Measurements from ENCODE around the gene SCYL1.

Gene SCYL1

DNA sequence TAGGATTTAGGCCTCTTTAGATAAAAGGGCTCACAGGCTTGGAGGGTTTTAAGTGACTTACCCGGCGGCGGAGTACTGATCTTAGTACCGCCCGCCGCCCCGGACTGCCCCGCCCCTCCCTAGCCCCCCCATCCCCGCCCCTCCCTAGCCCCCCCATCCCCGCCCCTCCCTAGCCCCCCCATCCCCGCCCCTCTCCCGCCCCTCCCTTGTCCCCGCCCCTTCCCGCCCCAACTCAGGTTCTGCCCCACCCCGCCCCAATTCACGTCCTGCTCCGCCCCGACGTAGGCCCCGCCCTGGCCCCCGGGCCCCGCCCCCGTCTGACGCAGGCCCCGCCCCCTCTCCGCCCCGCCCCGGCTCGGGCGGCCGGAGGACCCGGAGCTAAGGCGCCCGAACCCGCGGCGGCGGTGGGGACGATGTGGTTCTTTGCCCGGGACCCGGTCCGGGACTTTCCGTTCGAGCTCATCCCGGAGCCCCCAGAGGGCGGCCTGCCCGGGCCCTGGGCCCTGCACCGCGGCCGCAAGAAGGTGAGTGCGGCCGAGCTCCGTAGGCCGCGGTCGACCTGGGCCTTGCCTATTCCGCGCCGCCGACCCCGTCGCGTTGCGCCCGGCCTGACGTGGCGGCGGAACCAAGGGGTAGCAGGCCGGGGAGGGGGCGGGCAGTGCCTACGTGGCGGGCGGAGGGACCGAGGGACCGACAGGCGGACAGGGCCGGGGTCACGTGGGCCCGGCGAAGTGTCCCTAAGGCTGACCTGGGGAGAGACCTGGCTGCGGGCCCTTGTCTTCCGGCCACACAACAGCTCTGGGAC is at the start of gene SCYL1:
TSS of gene SCYL1 (plus strand) at position 343 of the 805 bp plus-strand sequence. CDS start at position 414, 71 bp downstream.
- no peaks in the 10 kb centered on the region for H3K9me3 Mint-ChIP-seq
- peak within 1 kb of the TSS; percentile 85 for H3K4me3 Mint-ChIP-seq
- ATAC-seq (ENCODE audit: low read depth), result peak; percentile 88
- no peaks in the 10 kb centered on the region for H3K27me3 Mint-ChIP-seq
- peak within 1 kb of the TSS; percentile 78 for H3K27ac Mint-ChIP-seq
- DNase-seq (ENCODE audit: low spot score in 2 of 2), result peak; percentile 77 to 82
- peaks cover 2% of the 10 kb centered on the region for H3K36me3 Mint-ChIP-seq
- H3K4me1 Mint-ChIP-seq, result peaks cover 33% of the 10 kb centered on the region

DNA sequence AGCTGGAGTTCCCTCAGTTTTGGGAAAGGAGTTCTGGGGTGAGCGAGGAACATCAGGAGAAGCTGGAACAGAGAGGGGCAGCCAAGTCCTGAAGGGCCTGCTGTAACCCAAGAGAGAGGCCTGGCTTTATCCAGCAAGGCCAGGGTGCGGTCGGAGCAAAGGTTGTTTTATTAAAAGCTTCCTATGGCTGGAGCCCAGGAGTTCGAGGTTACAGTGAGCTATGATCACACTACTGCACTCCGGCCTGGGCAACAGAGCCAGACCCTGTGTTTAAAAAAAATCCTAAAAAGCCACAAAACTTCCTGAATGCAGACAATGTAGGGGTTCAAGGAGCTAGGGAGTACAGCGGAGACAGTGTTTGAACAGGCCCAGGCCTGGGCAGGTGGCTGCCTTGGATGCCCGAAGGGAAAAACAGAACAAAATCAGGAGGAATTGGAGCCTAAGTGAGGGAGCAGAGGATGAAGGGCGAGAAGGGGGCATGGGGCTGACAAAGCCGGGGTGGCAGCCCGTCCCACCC is 48.2 kb upstream of the SCYL1 start:
- Mint-ChIP-seq H3K36me3 (no peaks in the 10 kb centered on the region), H3K9me3 (no peaks in the 10 kb centered on the region), H3K27ac (peak overlapping the region; percentile 96), H3K27me3 (no peaks in the 10 kb centered on the region), H3K4me1 (peaks cover 16% of the 10 kb centered on the region), H3K4me3 (peak overlapping the region; percentile 100)
- DNase-seq (ENCODE audit: low spot score in 2 of 2) (no peak), ATAC-seq (ENCODE audit: low read depth) (no peak)

DNA sequence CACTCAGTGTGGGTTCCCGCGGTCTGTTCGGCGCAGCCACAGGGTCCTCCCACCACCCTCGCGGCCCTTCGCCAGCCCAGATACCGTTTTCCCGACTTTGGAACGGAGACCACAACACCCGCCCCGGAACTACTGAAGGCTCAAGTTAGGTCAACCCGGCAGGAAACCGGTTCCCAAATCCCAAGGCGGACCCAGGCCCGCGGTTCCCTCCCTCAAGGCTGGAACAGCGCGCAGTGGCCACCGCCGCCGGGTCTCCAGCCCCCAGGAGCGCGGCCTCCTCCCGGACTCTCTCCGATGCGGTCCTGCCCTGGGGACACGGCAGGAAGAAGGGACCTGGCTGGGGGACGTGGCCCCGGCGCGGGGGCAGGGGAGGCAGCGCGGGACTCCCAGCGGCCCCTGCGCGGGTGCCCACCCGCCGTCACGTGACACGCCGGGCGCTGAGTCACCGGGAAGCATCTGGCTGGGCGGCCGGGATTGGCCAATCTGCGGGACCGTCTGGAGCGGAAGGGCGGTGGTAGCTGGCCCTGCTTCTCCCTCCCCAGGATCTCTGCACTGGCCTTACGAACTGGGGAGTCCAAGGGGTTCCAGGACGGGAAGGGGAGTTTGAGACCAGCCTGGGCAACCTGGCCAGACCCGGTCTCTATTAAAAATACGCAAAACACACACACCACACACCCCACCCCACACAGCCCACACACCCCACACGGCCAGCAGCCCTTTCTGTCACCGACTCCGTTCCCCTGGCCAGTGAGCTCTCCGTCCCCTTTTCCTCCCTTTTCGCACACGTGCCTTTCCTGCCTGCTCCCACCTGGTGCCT is 47.5 kb upstream of the SCYL1 start:
- no peaks in the 10 kb centered on the region for H3K9me3 Mint-ChIP-seq

DNA sequence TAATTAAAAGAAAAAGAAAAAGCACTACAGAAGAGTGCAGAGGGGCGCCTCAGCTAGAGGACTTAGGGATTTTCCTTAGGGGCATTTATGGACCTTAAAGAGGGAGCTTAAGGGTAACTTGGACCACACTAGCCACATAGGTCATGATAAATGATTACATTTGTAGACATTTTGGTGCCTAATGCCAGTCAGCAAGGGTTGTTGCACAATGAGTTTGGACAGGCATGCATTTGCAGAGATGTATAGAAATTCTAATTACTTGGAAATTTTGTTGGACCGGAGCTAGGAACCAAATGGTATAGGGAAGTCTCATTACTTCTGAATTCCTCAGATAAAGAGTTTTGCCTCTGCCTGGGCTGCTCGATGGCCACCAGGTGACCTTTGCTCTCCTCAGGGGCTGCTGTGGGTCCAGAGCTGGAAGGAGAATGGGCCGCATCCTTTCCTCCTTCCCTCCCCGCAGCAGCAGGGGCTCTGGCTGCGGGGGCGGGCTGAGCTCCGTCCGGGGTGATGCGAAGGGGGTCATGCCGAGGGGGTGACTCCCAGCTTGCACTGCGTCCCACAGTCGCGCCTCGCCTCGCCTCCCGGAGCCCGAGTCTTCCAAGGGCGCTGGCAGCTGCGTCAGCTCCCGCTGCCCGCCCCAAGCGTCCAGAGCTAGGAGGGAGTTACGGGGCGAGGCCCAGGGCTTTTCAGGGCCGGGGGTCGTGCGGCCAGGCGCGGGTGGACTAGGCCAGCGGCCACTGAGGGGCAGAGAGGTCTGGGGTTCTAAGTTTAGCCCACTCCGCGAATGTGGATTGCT is 46.3 kb upstream of the SCYL1 start:
- peaks cover 12% of the 10 kb centered on the region for H3K4me1 Mint-ChIP-seq
- ATAC-seq (ENCODE audit: low read depth) (no peak), DNase-seq (ENCODE audit: low spot score in 2 of 2) (no peak)
- no peak overlapping the region for H3K27ac Mint-ChIP-seq
- no peak overlapping the region for H3K4me3 Mint-ChIP-seq
- no peaks in the 10 kb centered on the region for H3K27me3 Mint-ChIP-seq
- H3K9me3 Mint-ChIP-seq, result no peaks in the 10 kb centered on the region
- H3K36me3 Mint-ChIP-seq, result no peaks in the 10 kb centered on the region

More for the DNA sequence above, 47.5 kb upstream of the SCYL1 start:
- Mint-ChIP-seq H3K27ac (peak overlapping the region; percentile 96), H3K4me3 (peak overlapping the region; percentile 100), H3K27me3 (no peaks in the 10 kb centered on the region), H3K4me1 (peaks cover 12% of the 10 kb centered on the region), H3K36me3 (no peaks in the 10 kb centered on the region)
- peak; percentile 70 to 78 for DNase-seq (ENCODE audit: low spot score in 2 of 2)
- peak; percentile 89 for ATAC-seq (ENCODE audit: low read depth)

DNA sequence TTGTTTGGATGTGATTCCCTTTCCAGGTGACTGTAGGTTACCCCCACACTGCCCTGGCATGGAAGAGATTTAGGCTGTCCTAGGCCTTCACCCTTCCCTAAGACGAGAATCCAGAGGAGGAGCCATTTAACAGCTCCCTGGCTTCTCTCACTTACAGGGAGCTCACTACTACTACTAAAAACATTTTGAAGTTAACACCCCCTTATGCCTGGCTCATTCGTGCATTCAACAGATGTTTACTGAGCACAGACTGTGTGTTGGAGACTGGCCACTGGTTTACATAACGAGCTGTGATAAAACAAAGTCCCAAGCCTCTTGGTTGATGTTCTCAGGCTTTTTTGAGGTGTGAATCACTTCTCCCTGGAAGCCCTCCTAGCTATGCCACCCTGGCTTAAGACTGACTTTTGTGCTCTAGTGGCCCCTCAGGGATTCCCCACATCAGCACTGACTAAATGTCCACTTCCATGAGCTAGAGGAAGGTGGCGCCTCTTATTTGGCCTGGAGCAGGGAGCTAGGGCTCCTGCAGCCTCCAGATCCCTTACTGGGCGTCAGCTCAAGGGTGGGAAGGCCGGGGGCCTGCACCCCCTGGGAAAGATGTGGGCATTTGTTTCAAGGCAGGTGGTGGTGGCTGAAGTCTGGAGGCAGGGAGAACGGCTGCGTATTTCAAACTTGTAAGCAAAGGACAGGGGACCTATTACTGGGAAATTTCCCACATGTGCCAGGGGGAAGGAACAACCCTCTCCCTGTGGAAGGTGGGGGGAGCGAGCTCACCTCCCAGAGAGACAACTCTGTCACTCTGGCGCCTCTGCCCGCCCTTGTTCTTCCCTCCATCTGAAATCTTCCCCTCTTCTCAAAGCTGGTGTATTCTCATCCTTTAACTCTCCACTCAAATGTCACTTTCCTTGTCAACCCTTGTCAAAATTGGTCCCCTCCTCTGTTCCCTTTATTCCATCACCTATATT is 45.4 kb upstream of the SCYL1 start:
- Mint-ChIP-seq H3K36me3 (no peaks in the 10 kb centered on the region), H3K4me3 (no peak overlapping the region), H3K4me1 (peaks cover 12% of the 10 kb centered on the region), H3K9me3 (no peaks in the 10 kb centered on the region), H3K27me3 (no peaks in the 10 kb centered on the region), H3K27ac (no peak overlapping the region)
- DNase-seq (ENCODE audit: low spot score in 2 of 2) (no peak), ATAC-seq (ENCODE audit: low read depth) (no peak)

DNA sequence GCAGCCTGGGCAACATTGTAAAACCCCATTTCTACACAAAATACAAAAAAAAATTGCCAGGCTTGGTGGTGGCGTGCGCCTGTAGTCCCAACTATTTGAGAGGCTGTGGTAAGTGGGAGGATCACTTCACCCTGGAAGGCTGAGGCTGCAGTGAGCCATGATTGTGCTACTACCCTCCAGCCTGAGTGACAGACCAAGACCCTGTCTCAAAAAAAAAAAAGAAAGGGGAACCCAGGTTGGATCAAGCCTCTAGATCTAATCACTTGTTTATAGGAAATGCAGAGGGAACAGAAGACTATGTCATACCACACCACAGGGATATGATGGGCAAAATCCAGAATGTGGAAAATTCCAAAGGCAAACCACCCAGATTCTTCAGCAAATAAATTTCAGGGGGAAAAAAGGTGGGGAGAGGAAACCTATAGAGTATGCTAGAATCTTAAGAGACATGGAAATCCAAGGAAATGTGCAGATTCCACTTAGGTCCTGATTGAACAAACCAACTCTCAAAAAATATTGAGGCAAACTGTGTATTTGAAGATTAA is 42.5 kb upstream of the SCYL1 start:
- Mint-ChIP-seq H3K4me1 (peaks cover 3% of the 10 kb centered on the region), H3K27me3 (no peaks in the 10 kb centered on the region), H3K27ac (no peak overlapping the region), H3K4me3 (no peak overlapping the region), H3K36me3 (no peaks in the 10 kb centered on the region), H3K9me3 (no peaks in the 10 kb centered on the region)
- DNase-seq (ENCODE audit: low spot score in 2 of 2) (no peak), ATAC-seq (ENCODE audit: low read depth) (no peak)

DNA sequence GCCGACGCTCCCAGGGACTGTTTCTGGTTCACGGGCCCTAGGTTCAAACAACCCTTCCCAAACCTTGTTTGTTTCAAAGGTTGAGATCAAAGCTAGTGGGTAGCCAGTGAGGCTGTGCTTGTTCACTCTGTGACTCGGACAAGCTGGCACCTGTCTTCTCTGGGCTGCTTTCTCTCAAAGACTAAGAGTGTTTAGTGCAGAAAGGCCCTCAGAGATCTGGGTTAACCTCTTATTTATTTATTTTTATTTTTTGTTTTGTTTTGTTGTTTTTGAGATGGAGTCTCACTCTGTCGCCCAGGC is 39.0 kb upstream of the SCYL1 start:
- H3K4me1 Mint-ChIP-seq, result peaks cover 17% of the 10 kb centered on the region
- H3K27me3 Mint-ChIP-seq, result no peaks in the 10 kb centered on the region
- DNase-seq (ENCODE audit: low spot score in 2 of 2) (no peak), ATAC-seq (ENCODE audit: low read depth) (no peak)
- H3K27ac Mint-ChIP-seq, result no peak overlapping the region
- H3K4me3 Mint-ChIP-seq, result no peak overlapping the region
- no peaks in the 10 kb centered on the region for H3K36me3 Mint-ChIP-seq
- no peaks in the 10 kb centered on the region for H3K9me3 Mint-ChIP-seq

DNA sequence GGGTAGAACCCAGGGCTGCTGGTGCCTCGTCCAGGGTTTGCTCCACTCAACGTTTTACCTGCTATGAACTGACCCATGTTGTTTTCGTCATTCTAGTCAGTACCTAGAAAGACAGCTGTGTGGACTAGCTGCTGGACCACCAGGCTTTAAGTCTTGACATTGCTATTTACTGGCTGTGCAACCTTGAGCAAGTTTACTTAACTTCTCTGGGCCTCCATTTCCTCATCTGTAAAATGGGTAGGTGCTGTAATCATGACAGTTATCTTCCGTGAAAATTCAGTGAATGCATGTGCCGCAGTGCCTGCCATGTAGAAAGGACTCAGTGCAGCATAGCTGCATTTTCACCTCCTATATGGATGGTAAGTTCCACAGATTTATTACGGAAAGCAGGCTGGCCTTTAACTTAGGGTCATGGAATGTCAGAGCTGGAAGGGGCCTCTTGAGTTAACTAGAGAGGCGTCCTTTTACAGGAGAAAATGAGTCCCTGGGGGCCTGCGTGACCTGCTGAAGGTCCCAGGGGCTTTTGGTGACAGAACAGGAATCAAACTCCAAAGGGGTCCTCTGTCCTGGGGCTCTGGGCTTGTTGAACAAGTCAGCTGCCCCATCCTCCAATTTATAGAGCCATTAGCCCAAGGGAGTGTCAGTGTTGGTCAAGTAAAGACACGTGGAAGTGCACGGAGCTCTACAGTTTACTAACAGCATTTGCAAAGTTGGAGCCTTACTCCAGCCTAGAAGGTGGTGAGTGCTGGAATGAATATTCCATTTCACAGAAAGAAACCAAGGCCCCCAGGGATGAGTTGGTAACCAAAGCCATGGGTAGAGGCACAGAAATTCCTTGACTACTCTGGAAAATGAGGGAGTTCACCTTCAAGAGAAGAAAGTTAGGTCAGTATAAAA is 38.1 kb upstream of the SCYL1 start:
- Mint-ChIP-seq H3K27me3 (no peaks in the 10 kb centered on the region), H3K4me3 (no peak overlapping the region), H3K4me1 (peaks cover 24% of the 10 kb centered on the region), H3K9me3 (no peaks in the 10 kb centered on the region), H3K36me3 (no peaks in the 10 kb centered on the region), H3K27ac (no peak overlapping the region)
- ATAC-seq (ENCODE audit: low read depth) (no peak), DNase-seq (ENCODE audit: low spot score in 2 of 2) (no peak)

DNA sequence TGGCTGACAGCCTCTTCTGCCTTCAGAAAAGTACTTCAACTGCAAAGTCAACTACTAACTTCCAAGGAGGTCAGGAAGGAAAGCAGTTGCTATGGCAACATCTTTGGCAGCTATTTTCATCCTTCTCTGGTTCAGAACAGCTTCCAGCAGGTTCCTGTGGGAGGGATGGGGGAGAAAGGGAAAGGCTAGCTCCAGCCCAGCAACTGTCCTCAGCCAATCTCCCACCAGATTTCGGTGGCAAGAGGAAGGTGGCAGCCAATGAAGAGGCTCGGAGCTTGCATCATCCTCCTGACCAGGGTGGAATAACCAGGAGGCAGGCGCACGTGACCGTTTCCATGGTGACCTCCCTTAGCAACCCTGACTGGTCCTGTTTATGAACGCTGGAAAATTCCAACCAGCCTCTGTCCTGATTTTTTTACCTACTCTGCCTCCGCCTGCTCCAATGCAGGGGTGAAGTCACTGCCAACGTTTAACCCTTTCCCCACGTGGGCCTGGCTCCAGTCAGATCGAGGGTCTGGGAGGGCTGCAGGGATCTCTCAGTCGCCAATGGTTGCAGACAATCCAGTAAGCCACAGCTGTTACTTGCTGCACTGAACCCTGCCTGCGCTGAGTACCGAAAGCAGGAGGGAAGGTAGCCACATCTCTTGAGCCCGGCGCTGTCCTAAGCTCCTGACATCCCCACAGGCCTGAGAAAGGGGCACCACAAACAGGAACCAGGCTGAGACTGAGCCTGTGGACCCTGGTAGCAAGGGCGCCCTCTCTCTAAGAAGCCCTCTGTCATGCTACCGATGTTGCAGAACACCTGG is 37.2 kb upstream of the SCYL1 start:
- Mint-ChIP-seq H3K27me3 (no peaks in the 10 kb centered on the region), H3K9me3 (no peaks in the 10 kb centered on the region), H3K4me3 (no peak overlapping the region), H3K4me1 (peaks cover 33% of the 10 kb centered on the region), H3K27ac (no peak overlapping the region), H3K36me3 (no peaks in the 10 kb centered on the region)
- ATAC-seq (ENCODE audit: low read depth) (peak; percentile 19), DNase-seq (ENCODE audit: low spot score in 2 of 2) (no peak)

DNA sequence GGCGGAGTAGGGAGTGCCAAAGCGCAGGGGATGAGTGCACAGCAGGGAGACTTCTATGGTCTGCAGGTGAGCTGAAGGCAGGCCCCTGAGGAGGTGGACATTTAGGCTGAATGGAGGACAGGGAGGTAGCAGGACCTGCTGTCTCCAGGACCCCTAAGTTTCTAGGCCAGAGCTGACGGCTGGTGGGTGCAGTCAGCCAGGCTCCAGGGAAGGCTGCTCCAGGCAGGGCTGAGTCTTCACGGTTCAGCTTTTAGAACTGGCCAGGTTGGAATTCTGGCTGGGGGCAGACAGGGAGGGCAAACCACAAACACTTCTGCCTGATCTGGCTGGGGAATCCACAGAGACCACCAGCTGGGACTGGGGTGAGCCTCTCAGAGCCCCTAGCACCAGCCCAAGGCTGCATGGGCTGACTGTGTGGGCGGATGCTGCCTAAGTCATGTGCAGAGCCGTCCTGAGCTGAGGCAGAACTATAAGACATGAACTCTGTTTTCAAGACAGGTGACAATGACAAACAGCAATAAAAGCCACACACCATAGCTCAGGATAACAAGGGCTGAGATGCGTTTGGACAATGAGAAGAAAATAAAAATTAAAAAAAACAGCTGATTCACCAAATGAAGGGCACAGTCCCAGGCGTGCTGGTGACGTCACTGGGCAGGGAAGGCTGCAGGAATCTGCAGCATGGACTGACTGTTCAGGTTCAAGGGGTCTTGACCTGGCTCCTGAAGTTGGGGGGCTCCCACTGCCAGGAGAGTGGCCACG is 36.4 kb upstream of the SCYL1 start:
- ATAC-seq (ENCODE audit: low read depth), result no peak

More for the DNA sequence above, 36.4 kb upstream of the SCYL1 start:
- Mint-ChIP-seq H3K4me1 (peaks cover 38% of the 10 kb centered on the region), H3K36me3 (no peaks in the 10 kb centered on the region), H3K9me3 (no peaks in the 10 kb centered on the region), H3K27me3 (no peaks in the 10 kb centered on the region), H3K27ac (no peak overlapping the region), H3K4me3 (no peak overlapping the region)
- DNase-seq (ENCODE audit: low spot score in 2 of 2), result no peak
